NCI-H446 (cell line): ENCODE measurements around the gene RERE.

ENCODE experiments used
- DNase-seq, 2 experiments: peaks; one replicate each; lab custom pipeline; 2025; lab: John Stamatoyannopoulos, UW

Gene RERE

GRCh38 chr1:8423692-8424538 is 393.5 kb downstream of the RERE start:
- DNase-seq = peak in 1 of 2 experiments; percentile 62

GRCh38 chr1:8423269-8423691 is 394.2 kb downstream of the RERE start:
- no peak for DNase-seq

- DNase-seq = no peak
Observed at GRCh38 chr1:8422510-8423268, 394.8 kb downstream of the RERE start.

- DNase-seq = peak; percentile 59 to 67
Observed at GRCh38 chr1:8421721-8422120, 395.7 kb downstream of the RERE start.

- DNase-seq = no peak
Observed at GRCh38 chr1:8420318-8420717, 397.1 kb downstream of the RERE start.

- no peak for DNase-seq
Observed at GRCh38 chr1:8419861-8420260, 397.6 kb downstream of the RERE start.

- no peak for DNase-seq
Observed at GRCh38 chr1:8419172-8419571, 398.3 kb downstream of the RERE start.

GRCh38 chr1:8418301-8418700 is 399.1 kb downstream of the RERE start:
- DNase-seq = no peak

GRCh38 chr1:8417625-8418024 is 399.8 kb downstream of the RERE start:
- no peak for DNase-seq

- no peak for DNase-seq
Observed at GRCh38 chr1:8416881-8417280, 400.6 kb downstream of the RERE start.

- peak; percentile 54 to 57 for DNase-seq
Observed at GRCh38 chr1:8415526-8416278, 401.7 kb downstream of the RERE start.

GRCh38 chr1:8412183-8412831 is 405.1 kb downstream of the RERE start:
- peak in 1 of 2 experiments; percentile 19 for DNase-seq

GRCh38 chr1:8411803-8412182 is 405.6 kb downstream of the RERE start:
- DNase-seq = no peak

GRCh38 chr1:8410791-8411190 is 406.6 kb downstream of the RERE start:
- DNase-seq = no peak

- no peak for DNase-seq
Observed at GRCh38 chr1:8409606-8410005, 407.8 kb downstream of the RERE start.

- DNase-seq = no peak
Observed at GRCh38 chr1:8409106-8409505, 408.3 kb downstream of the RERE start.

GRCh38 chr1:8408151-8408839 is 409.1 kb downstream of the RERE start:
- DNase-seq = peak in 1 of 2 experiments; percentile 49

GRCh38 chr1:8407652-8408051 is 409.8 kb downstream of the RERE start:
- DNase-seq = no peak

- DNase-seq = no peak
Observed at GRCh38 chr1:8406960-8407359, 410.5 kb downstream of the RERE start.

GRCh38 chr1:8406011-8406410 is 411.4 kb downstream of the RERE start:
- no peak for DNase-seq
